ENCODE measurements around the gene KSR1. TPM values are rescaled to one million over a fixed set of nuclear protein-coding genes. Genes with fewer than 3 reads are reported as not detected.

The KSR1 gene
- total and polyA plus RNA-seq, 3 donors from 2014 or later: 44.8 to 80.7 (median 63.7) TPM

GRCh38 chr17:27568216-27568615, 112.0 kb downstream of the KSR1 start:
- DNase-seq: no peak
- Histone ChIP-seq H3K9me3 (no peaks in the 10 kb centered on the region), H3K36me3 (ENCODE audit: low read depth, missing control alignments) (no peaks in the 10 kb centered on the region), H3K27ac (peak overlapping the region in 1 of 2 donors; percentile 24), H3K4me3 (no peak overlapping the region), H3K4me1 (peaks cover 19% of the 10 kb centered on the region), H3K27me3 (no peaks in the 10 kb centered on the region)
- WGBS, 2 donors: 89 to 94% methylated on average over 9 of the region's 9 CpGs
- intact Hi-C loops (cut with DNase I; ENCODE audit: low total_unique reads): no loop called here
- TF ChIP-seq CTCF (IDR thresholded peaks at IDR 0.05): no peak
- no peak for TF ChIP-seq POLR2A (IDR thresholded peaks at IDR 0.05)

- no peaks in the 10 kb centered on the region for H3K9me3 ChIP-seq
- no peaks in the 10 kb centered on the region for H3K27me3 ChIP-seq
- H3K4me1 ChIP-seq: peaks cover 19% of the 10 kb centered on the region
- H3K27ac ChIP-seq: peak overlapping the region in 1 of 2 donors; percentile 0
- TF ChIP-seq CTCF (IDR thresholded peaks at IDR 0.05): no peak
- no peak for TF ChIP-seq POLR2A (IDR thresholded peaks at IDR 0.05)
- no peak overlapping the region for H3K4me3 ChIP-seq
- H3K36me3 ChIP-seq (ENCODE audit: low read depth, missing control alignments): no peaks in the 10 kb centered on the region
- no peak for DNase-seq
- intact Hi-C loops (cut with DNase I; ENCODE audit: low total_unique reads): no loop called here
- 43 to 54% methylated on average over 5 of the region's 5 CpGs for WGBS, 2 donors
Observed at GRCh38 chr17:27568811-27569210, 112.6 kb downstream of the KSR1 start.

DNA sequence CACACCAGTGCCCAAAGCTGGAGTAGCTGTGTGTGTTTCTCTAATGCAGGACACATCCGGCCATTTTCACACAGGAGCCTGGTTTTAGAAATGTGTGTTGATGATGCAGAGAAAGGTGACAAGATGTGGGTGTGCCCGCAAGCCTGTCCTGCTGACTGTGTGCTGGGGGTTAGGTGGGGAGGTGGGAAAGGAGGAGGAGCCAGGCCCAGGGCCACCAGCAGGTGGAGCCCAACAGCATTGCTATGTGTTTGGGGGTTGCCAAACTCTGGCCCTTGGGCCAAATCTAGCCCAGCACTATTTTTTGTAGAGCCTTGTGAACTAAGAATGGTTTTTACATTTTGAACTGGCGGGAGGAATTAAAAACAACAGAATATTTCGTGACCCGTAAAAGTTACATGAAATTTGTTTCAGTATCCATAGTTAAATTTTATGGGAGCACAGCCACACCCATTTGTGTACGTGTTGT, 113.0 kb downstream of the KSR1 start:
- no peak overlapping the region for H3K4me3 ChIP-seq
- peak overlapping the region in 1 of 2 donors; percentile 0 for H3K27ac ChIP-seq
- peaks cover 19% of the 10 kb centered on the region for H3K4me1 ChIP-seq
- no peaks in the 10 kb centered on the region for H3K36me3 ChIP-seq (ENCODE audit: low read depth, missing control alignments)
- TF ChIP-seq CTCF (IDR thresholded peaks at IDR 0.05) (peak in 2 of 3 experiments; percentile 20 to 34), POLR2A (IDR thresholded peaks at IDR 0.05) (no peak)
- H3K27me3 ChIP-seq: no peaks in the 10 kb centered on the region
- H3K9me3 ChIP-seq: no peaks in the 10 kb centered on the region
- DNase-seq: peak; percentile 46
- 76 to 81% methylated on average over 6 of the region's 6 CpGs for WGBS, 2 donors
- intact Hi-C loops (cut with DNase I; ENCODE audit: low total_unique reads): no loop called here

DNA sequence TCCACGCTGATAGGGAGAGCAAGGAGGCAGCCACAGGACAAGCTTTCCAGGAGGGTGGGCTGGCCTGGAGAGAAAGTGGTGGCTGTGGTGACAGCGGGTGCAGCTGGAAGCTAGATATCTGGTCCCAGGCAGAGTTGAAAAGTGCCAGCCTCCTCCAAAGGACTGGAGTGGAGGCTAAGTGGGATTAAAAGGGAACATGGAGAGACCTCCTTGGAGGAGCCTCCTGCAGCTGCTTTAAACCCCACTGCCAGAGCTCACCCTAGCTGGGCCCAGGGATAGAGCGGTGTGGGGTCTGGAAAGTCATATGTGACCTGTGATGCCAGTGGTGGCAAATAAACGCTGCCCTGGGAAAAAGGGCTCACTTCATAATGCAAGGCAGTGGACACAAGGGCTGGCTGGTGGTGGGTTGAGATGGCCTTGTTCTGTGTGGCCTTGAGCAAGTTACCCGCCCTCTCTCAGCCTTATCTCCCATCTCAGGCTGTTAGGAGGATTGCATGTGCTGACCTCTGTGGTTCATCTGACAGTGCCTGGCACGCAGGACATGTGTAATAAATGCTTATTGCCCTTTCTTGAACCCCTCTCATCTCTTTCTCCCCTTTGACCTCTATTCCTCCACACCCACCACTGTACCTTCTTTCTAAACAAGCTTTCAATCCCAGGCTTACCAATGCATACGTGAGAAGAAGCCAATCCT, 113.8 kb downstream of the KSR1 start:
- H3K4me1 ChIP-seq: peaks cover 19% of the 10 kb centered on the region
- H3K4me3 ChIP-seq: no peak overlapping the region
- H3K36me3 ChIP-seq (ENCODE audit: low read depth, missing control alignments): no peaks in the 10 kb centered on the region
- no peaks in the 10 kb centered on the region for H3K27me3 ChIP-seq
- no peak for TF ChIP-seq CTCF (IDR thresholded peaks at IDR 0.05)
- H3K27ac ChIP-seq: no peak overlapping the region
- WGBS, 2 donors: 62 to 78% methylated on average over 6 to 7 of the region's 7 CpGs
- no peak for DNase-seq
- no peaks in the 10 kb centered on the region for H3K9me3 ChIP-seq
- intact Hi-C loops (cut with DNase I; ENCODE audit: low total_unique reads): no loop called here

- Histone ChIP-seq H3K4me3 (no peak overlapping the region), H3K27me3 (no peaks in the 10 kb centered on the region), H3K4me1 (peaks cover 19% of the 10 kb centered on the region), H3K27ac (no peak overlapping the region), H3K36me3 (ENCODE audit: low read depth, missing control alignments) (no peaks in the 10 kb centered on the region), H3K9me3 (no peaks in the 10 kb centered on the region)
- DNase-seq: no peak
- WGBS, 2 donors: 75 to 82% methylated on average over 7 of the region's 7 CpGs
- intact Hi-C loops (cut with DNase I; ENCODE audit: low total_unique reads): no loop called here
- TF ChIP-seq CTCF (IDR thresholded peaks at IDR 0.05) (no peak), POLR2A (IDR thresholded peaks at IDR 0.05) (no peak)
Observed at GRCh38 chr17:27570578-27570914, 114.3 kb downstream of the KSR1 start.

Data from testis (tissue), 3 donors.